PC-3 (cell line): ENCODE measurements around the gene PTPRH.
"Not testable (repeated sequence)": the region's sequence is repeated elsewhere in the genome, so short reads cannot be mapped to it uniquely, and the experiment has no call there.

Experiments
- EZH2 ChIP-seq: fragments of 300-600 bp; sonication (generic); IDR thresholded peaks from one replicate; pipeline ENCODE4 v1.6.1; 2017; ENCODE audit warnings: antibody characterized with exemption, mild to moderate bottlenecking, low read length; ENCODE audit not compliant: unreplicated experiment
- EZH2phosphoT487 ChIP-seq: fragments of 300-600 bp; sonication (generic); IDR thresholded peaks from 2 replicates; pipeline ENCODE4 v1.6.1; 2018; ENCODE audit warnings: mild to moderate bottlenecking, antibody characterized with exemption, low read length, borderline replicate concordance
- TF ChIP-seq, protein P1 (sequence below): fragments of 300-600 bp; sonication (generic); conservative IDR thresholded peaks from 2 replicates; pipeline ENCODE4 v1.5.1; 2017; ENCODE audit warnings: antibody characterized with exemption, low read depth, mild to moderate bottlenecking, low read length

DNA sequence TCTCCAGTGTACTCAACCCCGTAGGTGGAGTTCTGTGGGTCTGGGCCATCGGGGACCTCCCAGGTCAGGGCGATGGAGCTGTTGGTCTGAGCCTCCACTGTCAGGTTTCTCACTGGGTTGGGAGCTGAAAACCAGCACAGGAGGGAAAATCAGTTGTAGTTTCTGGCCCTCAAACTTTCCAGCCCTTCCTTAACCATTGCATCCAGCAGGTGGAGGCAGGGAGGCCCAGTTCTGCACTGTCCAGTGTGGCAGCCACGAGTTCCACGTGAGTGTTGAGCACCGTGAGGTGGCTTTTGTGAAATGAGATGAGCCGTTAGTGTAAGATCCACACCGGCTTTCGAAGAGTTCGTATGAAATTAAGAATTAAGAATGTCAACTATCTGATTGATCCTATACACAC, 7.1 kb downstream of the PTPRH start:
- TF ChIP-seq, protein P1, sequence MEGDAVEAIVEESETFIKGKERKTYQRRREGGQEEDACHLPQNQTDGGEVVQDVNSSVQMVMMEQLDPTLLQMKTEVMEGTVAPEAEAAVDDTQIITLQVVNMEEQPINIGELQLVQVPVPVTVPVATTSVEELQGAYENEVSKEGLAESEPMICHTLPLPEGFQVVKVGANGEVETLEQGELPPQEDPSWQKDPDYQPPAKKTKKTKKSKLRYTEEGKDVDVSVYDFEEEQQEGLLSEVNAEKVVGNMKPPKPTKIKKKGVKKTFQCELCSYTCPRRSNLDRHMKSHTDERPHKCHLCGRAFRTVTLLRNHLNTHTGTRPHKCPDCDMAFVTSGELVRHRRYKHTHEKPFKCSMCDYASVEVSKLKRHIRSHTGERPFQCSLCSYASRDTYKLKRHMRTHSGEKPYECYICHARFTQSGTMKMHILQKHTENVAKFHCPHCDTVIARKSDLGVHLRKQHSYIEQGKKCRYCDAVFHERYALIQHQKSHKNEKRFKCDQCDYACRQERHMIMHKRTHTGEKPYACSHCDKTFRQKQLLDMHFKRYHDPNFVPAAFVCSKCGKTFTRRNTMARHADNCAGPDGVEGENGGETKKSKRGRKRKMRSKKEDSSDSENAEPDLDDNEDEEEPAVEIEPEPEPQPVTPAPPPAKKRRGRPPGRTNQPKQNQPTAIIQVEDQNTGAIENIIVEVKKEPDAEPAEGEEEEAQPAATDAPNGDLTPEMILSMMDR = 0 out of 2 replicates have a peak, but pooled peaks have one; percentile 34
- not testable (repeated sequence) for TF ChIP-seq EZH2, EZH2phosphoT487
